GM12875 (cell line): Measurements from ENCODE around the gene CORO1C.
"Not testable (repeated sequence)": the region's sequence is repeated elsewhere in the genome, so short reads cannot be mapped to it uniquely, and the experiment has no call there.

Experiments used
- H3K4me3 ChIP-seq: one replicate; pipeline ENCODE4 v1.5.1; 2011; ENCODE audit warnings: low read depth, low read length, control low read depth
- TF ChIP-seq, protein P1 (sequence below): IDR thresholded peaks from 2 replicates; pipeline ENCODE4 v1.5.1; 2011; ENCODE audit warnings: low read depth, mild to moderate bottlenecking, control low read depth, inconsistent platforms, low read length, moderate library complexity, borderline replicate concordance; ENCODE audit not compliant: insufficient read depth

Gene CORO1C

GRCh38 chr12:108620236-108620879 lies 111.0 kb downstream of the CORO1C start:
- TF ChIP-seq, protein P1, sequence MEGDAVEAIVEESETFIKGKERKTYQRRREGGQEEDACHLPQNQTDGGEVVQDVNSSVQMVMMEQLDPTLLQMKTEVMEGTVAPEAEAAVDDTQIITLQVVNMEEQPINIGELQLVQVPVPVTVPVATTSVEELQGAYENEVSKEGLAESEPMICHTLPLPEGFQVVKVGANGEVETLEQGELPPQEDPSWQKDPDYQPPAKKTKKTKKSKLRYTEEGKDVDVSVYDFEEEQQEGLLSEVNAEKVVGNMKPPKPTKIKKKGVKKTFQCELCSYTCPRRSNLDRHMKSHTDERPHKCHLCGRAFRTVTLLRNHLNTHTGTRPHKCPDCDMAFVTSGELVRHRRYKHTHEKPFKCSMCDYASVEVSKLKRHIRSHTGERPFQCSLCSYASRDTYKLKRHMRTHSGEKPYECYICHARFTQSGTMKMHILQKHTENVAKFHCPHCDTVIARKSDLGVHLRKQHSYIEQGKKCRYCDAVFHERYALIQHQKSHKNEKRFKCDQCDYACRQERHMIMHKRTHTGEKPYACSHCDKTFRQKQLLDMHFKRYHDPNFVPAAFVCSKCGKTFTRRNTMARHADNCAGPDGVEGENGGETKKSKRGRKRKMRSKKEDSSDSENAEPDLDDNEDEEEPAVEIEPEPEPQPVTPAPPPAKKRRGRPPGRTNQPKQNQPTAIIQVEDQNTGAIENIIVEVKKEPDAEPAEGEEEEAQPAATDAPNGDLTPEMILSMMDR, result no peak
- no peak overlapping the region for H3K4me3 ChIP-seq

- no peak overlapping the region for H3K4me3 ChIP-seq
- TF ChIP-seq, protein P1, result no peak
Observed at GRCh38 chr12:108619369-108620160, 111.8 kb downstream of the CORO1C start.

GRCh38 chr12:108618953-108619274 lies 112.4 kb downstream of the CORO1C start:
- H3K4me3 ChIP-seq, result not testable (repeated sequence)

GRCh38 chr12:108618079-108618952 lies 113.0 kb downstream of the CORO1C start:
- TF ChIP-seq, protein P1, result peak; percentile 87
- H3K4me3 ChIP-seq, result no peak overlapping the region

GRCh38 chr12:108616941-108617858 lies 114.1 kb downstream of the CORO1C start:
- TF ChIP-seq, protein P1, result no peak
- H3K4me3 ChIP-seq, result no peak overlapping the region

GRCh38 chr12:108616359-108616758 lies 115.0 kb downstream of the CORO1C start:
- TF ChIP-seq, protein P1, result no peak
- H3K4me3 ChIP-seq, result no peak overlapping the region
